ENCODE measurements around the gene CDYL.

DNA sequence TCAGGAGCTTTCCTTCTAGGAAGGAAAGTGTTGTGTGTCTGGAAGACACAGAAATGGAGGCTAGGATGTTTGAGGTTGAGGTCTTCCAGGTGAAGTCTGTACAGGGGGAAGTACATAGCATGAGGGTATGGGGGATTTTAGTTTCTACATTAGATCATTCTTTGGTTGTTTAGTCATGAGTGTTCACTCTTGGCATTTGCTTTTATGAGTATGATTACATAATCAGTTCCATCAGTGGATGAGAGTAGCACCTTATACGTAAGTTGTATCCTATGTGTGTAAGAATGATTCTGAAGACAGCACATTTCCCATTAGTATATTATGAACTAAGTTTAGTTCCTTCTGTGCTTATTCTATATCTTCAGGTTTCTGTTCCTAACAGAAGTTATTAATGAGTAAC, 1.9 kb downstream of the CDYL start:
- TF ChIP-seq, protein P1, sequence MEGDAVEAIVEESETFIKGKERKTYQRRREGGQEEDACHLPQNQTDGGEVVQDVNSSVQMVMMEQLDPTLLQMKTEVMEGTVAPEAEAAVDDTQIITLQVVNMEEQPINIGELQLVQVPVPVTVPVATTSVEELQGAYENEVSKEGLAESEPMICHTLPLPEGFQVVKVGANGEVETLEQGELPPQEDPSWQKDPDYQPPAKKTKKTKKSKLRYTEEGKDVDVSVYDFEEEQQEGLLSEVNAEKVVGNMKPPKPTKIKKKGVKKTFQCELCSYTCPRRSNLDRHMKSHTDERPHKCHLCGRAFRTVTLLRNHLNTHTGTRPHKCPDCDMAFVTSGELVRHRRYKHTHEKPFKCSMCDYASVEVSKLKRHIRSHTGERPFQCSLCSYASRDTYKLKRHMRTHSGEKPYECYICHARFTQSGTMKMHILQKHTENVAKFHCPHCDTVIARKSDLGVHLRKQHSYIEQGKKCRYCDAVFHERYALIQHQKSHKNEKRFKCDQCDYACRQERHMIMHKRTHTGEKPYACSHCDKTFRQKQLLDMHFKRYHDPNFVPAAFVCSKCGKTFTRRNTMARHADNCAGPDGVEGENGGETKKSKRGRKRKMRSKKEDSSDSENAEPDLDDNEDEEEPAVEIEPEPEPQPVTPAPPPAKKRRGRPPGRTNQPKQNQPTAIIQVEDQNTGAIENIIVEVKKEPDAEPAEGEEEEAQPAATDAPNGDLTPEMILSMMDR (IDR thresholded peaks at IDR 0.05): no peak
- no peak for TF ChIP-seq POLR2A (IDR thresholded peaks at IDR 0.05)

Data from ovary (tissue), 3 donors.